Middle frontal gyrus (tissue), 1 donor: Measurements from ENCODE around the gene SRSF1.

Experiments used
- DNase-seq: peaks from one replicate; pipeline ENCODE4 v3.0.0-alpha.2; 2015; ENCODE audit warnings: low spot score; ENCODE audit errors: extremely low spot score

The SRSF1 gene

GRCh38 chr17:58019039-58019438, 12.0 kb upstream of the SRSF1 start:
- no peak for DNase-seq

GRCh38 chr17:58010067-58010799, 3.2 kb upstream of the SRSF1 start:
- no peak for DNase-seq

GRCh38 chr17:58007781-58008706, 998 bp upstream of the SRSF1 start:
- no peak for DNase-seq

GRCh38 chr17:58006560-58006923, 504 bp downstream of the SRSF1 start:
- no peak for DNase-seq

GRCh38 chr17:58005728-58006559, 1.1 kb downstream of the SRSF1 start:
- no peak for DNase-seq

- no peak for DNase-seq
Observed at GRCh38 chr17:58005031-58005727, 1.9 kb downstream of the SRSF1 start.

GRCh38 chr17:58004060-58004459, 3.0 kb downstream of the SRSF1 start:
- DNase-seq, result no peak

GRCh38 chr17:58002973-58003372, 4.1 kb downstream of the SRSF1 start:
- DNase-seq, result no peak

GRCh38 chr17:58002154-58002948, 4.7 kb downstream of the SRSF1 start:
- DNase-seq, result no peak

GRCh38 chr17:58001461-58002124, 5.5 kb downstream of the SRSF1 start:
- no peak for DNase-seq

- no peak for DNase-seq
Observed at GRCh38 chr17:57999496-58000017, 7.5 kb downstream of the SRSF1 start.

GRCh38 chr17:57999010-57999495, 8.0 kb downstream of the SRSF1 start:
- DNase-seq, result no peak

GRCh38 chr17:57997085-57997809, 9.8 kb downstream of the SRSF1 start:
- no peak for DNase-seq

GRCh38 chr17:57995076-57995956, 11.7 kb downstream of the SRSF1 start:
- DNase-seq, result no peak

- no peak for DNase-seq
Observed at GRCh38 chr17:57994436-57994835, 12.6 kb downstream of the SRSF1 start.

GRCh38 chr17:57993471-57994365, 13.3 kb downstream of the SRSF1 start:
- no peak for DNase-seq

- no peak for DNase-seq
Observed at GRCh38 chr17:57991537-57991936, 15.5 kb downstream of the SRSF1 start.
